ENCODE data around the gene MOBP.

DNA sequence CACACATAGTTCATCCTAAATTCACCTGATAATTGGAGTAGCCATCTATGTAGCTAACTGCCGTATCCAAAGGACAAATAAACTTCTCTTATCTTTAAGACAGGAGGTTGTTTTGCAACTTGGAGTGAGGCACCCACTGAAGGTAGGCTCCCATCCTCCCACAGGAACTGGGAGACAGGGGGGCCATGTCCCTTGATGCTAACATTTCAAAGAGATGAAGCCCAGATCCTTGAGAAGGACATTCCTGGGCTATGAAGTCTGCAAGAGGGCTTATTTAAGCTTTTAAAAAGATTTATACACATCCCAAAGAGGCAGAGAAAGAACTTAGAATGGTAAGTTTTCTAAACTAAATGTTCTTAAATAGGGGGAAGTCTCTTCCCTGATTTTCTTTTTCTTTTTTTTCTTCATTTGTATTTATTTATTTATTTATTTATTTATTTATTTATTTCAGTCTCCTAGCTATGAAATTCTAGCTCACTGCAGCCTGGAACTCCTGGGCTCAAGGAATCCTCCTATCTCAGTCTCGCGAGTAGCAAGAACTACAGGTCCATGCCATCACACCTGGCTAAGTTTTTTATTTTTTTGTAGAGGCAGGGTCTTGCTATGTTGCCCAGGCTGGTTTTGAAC is 12.8 kb upstream of the MOBP start:
- TF ChIP-seq SRF (IDR thresholded peaks at IDR 0.05; ENCODE audit: low read depth, low read length) (no peak), CREB1 (IDR thresholded peaks at IDR 0.05) (no peak), JUND (IDR thresholded peaks at IDR 0.05; ENCODE audit: low read length) (no peak), POLR2A (IDR thresholded peaks at IDR 0.05; ENCODE audit: control extremely low read depth in 1 of 2, low read depth in 2 of 2, low read length in 2 of 2) (no peak)
- TF ChIP-seq, protein P1, sequence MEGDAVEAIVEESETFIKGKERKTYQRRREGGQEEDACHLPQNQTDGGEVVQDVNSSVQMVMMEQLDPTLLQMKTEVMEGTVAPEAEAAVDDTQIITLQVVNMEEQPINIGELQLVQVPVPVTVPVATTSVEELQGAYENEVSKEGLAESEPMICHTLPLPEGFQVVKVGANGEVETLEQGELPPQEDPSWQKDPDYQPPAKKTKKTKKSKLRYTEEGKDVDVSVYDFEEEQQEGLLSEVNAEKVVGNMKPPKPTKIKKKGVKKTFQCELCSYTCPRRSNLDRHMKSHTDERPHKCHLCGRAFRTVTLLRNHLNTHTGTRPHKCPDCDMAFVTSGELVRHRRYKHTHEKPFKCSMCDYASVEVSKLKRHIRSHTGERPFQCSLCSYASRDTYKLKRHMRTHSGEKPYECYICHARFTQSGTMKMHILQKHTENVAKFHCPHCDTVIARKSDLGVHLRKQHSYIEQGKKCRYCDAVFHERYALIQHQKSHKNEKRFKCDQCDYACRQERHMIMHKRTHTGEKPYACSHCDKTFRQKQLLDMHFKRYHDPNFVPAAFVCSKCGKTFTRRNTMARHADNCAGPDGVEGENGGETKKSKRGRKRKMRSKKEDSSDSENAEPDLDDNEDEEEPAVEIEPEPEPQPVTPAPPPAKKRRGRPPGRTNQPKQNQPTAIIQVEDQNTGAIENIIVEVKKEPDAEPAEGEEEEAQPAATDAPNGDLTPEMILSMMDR (IDR thresholded peaks at IDR 0.05; ENCODE audit: control extremely low read depth in 1 of 3, insufficient read depth in 1 of 3, low read depth in 1 of 3, low read length in 3 of 3), result no peak

Data from H1 (cell line).